ENCODE results near the gene TCF12.

The TCF12 gene

DNA sequence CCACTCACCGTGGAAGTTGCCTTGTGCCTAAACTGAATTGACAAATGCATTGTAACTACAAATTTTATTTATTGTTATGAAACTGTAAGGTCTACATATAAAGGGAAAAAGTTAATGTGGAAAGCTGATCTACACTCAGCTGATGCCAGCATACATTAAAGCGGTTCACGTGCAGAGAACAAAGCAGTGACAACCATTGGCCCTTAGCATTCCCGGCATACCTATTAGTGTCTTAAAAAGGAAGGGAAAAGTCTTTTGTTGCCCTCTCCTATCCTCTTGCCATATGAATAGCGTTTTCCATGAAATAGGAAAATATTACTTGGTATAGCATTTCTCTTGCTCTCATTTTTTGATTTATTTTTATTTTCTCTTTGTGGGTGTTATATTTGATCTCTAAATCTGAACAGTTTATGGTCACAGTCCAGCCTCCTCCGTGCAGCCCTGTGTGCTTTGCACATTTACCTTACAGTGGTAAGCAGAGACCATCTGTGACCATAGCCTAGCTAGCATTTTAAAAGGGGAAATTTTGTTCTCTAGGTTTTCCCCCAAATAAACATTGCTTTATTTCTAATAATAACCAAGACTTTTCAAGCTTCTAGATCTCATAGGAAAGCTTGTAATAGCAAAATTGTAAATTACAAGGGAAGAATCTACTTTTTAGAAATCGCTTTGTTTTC, 368.1 kb downstream of the TCF12 start:
- H3K4me3 ChIP-seq (replicated peaks; ENCODE audit: low read depth, low read length): no peak overlapping the region
- DNase-seq (ENCODE audit: low read depth): no peak
- TF ChIP-seq, protein P1, sequence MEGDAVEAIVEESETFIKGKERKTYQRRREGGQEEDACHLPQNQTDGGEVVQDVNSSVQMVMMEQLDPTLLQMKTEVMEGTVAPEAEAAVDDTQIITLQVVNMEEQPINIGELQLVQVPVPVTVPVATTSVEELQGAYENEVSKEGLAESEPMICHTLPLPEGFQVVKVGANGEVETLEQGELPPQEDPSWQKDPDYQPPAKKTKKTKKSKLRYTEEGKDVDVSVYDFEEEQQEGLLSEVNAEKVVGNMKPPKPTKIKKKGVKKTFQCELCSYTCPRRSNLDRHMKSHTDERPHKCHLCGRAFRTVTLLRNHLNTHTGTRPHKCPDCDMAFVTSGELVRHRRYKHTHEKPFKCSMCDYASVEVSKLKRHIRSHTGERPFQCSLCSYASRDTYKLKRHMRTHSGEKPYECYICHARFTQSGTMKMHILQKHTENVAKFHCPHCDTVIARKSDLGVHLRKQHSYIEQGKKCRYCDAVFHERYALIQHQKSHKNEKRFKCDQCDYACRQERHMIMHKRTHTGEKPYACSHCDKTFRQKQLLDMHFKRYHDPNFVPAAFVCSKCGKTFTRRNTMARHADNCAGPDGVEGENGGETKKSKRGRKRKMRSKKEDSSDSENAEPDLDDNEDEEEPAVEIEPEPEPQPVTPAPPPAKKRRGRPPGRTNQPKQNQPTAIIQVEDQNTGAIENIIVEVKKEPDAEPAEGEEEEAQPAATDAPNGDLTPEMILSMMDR (IDR thresholded peaks at IDR 0.05; ENCODE audit: low read length, missing control alignments): no peak

DNA sequence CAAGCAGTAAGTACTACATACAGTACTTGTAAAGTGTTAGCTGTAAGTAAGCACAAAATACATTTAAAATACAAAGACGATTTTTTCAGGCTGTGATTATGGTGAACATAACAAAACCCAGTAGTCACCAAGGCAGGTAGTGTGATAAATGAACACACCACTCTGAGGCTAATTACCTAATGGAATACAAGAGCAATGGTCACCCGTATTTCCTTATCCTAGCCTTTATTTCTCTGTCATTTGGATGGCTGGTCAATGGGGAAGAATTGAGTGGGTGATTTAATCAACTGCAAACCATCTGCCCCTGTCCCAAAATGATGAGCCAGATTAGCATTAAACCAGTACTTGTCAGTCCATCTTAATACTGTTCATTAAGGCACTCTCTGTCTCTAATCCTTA, 368.7 kb downstream of the TCF12 start:
- DNase-seq (ENCODE audit: low read depth): no peak
- H3K4me3 ChIP-seq (replicated peaks; ENCODE audit: low read depth, low read length): no peak overlapping the region
- TF ChIP-seq, protein P1 (IDR thresholded peaks at IDR 0.05; ENCODE audit: low read length, missing control alignments): no peak

DNA sequence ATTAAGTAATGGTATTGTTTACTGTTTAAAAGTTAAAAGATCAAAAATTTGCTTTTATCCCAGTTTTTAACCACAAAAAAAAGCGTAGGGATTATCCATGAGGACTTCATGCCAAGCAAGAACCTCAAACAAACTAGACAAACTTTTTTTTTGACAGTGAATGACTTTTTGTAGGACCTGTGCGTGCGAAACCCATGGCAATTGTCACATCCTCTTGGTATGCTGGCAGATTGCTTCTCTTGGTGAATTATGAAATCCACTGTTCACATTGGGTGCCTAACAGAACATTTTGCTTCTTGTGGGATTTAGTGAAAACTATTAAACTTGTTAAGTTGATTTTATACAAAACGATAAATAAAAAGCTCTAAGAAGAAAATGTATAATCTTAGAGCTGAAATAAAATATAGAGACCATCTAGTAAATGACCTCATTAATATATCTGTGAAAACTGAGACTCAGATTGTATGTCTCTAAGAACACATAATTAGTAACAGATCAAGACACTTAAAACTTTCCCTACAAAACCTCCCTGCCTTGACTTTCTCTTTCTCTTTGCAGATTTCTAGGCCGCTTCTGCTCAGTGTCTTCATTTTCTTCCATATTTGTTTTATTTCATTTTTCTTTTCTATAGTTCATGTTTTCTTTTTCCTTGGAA, 370.6 kb downstream of the TCF12 start:
- TF ChIP-seq, protein P1 (IDR thresholded peaks at IDR 0.05; ENCODE audit: low read length, missing control alignments): no peak
- no peak overlapping the region for H3K4me3 ChIP-seq (replicated peaks; ENCODE audit: low read depth, low read length)
- DNase-seq (ENCODE audit: low read depth): no peak

DNA sequence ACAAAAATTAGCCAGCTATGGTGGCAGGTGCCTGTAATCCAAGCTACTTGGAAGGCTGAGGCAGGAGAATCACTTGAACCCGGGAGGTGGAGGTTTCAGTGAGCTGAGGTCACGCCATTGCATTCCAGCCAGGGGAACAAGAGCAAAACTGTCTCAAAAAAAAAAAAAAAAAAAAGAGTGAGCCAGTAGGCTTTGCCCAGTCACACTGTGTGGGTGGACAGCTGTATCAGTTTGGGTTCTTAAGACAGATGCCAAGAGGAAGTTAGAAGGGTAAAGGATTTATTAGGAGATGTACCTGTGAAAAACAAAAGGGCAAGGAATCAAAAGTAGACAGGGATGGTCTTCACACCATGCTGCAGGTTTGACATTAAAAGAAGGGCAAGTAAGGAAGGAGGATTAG, 371.7 kb downstream of the TCF12 start:
- no peak overlapping the region for H3K4me3 ChIP-seq (replicated peaks; ENCODE audit: low read depth, low read length)
- DNase-seq (ENCODE audit: low read depth): no peak
- TF ChIP-seq, protein P1 (IDR thresholded peaks at IDR 0.05; ENCODE audit: low read length, missing control alignments): no peak

DNA sequence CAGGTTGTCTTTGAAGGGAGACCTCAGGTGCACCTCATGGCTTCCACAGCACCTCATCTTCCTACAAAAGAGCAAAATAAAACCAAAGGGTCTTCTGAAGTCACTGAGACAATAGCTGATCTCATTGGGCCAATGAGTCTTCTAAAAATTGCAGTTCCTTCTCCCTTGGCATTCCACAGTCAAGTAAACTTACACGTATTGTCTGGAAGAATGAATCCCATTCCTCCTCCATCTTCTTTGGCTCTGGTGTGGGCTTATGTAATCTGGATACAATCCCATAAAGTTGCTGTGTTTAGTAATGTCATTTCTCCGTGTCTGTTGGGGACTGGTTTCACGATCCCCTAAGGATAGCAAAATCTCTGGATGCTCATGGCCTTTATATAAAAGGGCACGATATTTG, 372.4 kb downstream of the TCF12 start:
- H3K4me3 ChIP-seq (replicated peaks; ENCODE audit: low read depth, low read length): no peak overlapping the region
- DNase-seq (ENCODE audit: low read depth): no peak
- TF ChIP-seq, protein P1 (IDR thresholded peaks at IDR 0.05; ENCODE audit: low read length, missing control alignments): no peak

DNA sequence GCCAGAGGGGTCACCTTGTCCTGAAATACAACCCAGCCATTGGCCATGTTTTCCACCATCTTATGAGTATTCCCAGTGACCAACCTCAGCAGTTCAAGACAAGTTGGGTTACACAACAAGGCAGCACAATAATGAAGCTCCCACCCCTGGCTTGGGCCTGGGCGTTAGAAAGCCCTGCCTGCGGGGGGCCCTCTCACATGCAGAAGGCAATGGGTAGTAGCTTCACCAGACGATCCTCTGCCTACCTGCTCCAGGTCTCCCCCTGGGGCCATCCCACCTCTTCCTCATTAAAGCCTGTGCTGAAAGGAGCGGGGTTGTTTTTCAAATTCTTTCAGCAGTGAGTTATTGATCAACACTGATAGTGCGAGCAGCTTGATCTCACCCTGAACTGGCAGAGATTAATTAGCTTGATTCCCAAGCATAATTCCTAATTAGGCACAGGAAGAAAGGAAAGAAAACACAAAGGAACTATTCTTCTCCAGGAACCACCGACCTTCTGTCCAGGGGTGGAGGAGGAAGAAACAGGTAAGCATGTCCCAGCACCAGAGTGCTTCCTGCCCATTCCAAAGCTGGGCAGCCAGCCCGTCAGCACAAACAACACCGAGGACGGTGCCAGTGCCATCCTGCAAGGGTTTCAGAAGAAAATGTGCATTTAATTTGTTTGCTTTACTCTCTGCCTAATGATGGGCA, 378.2 kb downstream of the TCF12 start:
- TF ChIP-seq, protein P1 (IDR thresholded peaks at IDR 0.05; ENCODE audit: low read length, missing control alignments): no peak
- no peak for DNase-seq (ENCODE audit: low read depth)

More for the DNA sequence above, 378.2 kb downstream of the TCF12 start:
- H3K4me3 ChIP-seq (replicated peaks; ENCODE audit: low read depth, low read length): no peak overlapping the region
